Nephron progenitor cell (in vitro differentiated cells): Measurements from ENCODE around the gene NLRC3.

Source experiments
- DNase-seq: peaks from one replicate; pipeline ENCODE4 v3.0.0; 2021
- H3K27ac Mint-ChIP-seq: 2 replicates; pipeline ENCODE4 v1.8.0; 2021; ENCODE audit warnings: mild to moderate bottlenecking, moderate library complexity, mixed read lengths
- H3K27me3 Mint-ChIP-seq: 2 replicates; pipeline ENCODE4 v1.8.0; 2021; ENCODE audit warnings: mild to moderate bottlenecking, low read depth, mixed read lengths; ENCODE audit not compliant: poor library complexity
- H3K36me3 Mint-ChIP-seq: 2 replicates; pipeline ENCODE4 v1.8.0; 2021; ENCODE audit warnings: low read depth, mixed read lengths
- H3K4me1 Mint-ChIP-seq: 2 replicates; pipeline ENCODE4 v1.8.0; 2021; ENCODE audit warnings: mixed read lengths
- H3K4me3 Mint-ChIP-seq: 2 replicates; pipeline ENCODE4 v1.8.0; 2021; ENCODE audit warnings: mild to moderate bottlenecking, moderate library complexity, mixed read lengths
- H3K9me3 Mint-ChIP-seq: 2 replicates; pipeline ENCODE4 v1.8.0; 2021; ENCODE audit warnings: mild to moderate bottlenecking, moderate library complexity, mixed read lengths
- TF ChIP-seq, protein P1 (sequence below): fragments of 200-600 bp; sonication (generic); IDR thresholded peaks from 2 replicates; pipeline ENCODE4 v1.5.0; 2021; ENCODE audit warnings: antibody characterized with exemption

The NLRC3 gene, protein sequence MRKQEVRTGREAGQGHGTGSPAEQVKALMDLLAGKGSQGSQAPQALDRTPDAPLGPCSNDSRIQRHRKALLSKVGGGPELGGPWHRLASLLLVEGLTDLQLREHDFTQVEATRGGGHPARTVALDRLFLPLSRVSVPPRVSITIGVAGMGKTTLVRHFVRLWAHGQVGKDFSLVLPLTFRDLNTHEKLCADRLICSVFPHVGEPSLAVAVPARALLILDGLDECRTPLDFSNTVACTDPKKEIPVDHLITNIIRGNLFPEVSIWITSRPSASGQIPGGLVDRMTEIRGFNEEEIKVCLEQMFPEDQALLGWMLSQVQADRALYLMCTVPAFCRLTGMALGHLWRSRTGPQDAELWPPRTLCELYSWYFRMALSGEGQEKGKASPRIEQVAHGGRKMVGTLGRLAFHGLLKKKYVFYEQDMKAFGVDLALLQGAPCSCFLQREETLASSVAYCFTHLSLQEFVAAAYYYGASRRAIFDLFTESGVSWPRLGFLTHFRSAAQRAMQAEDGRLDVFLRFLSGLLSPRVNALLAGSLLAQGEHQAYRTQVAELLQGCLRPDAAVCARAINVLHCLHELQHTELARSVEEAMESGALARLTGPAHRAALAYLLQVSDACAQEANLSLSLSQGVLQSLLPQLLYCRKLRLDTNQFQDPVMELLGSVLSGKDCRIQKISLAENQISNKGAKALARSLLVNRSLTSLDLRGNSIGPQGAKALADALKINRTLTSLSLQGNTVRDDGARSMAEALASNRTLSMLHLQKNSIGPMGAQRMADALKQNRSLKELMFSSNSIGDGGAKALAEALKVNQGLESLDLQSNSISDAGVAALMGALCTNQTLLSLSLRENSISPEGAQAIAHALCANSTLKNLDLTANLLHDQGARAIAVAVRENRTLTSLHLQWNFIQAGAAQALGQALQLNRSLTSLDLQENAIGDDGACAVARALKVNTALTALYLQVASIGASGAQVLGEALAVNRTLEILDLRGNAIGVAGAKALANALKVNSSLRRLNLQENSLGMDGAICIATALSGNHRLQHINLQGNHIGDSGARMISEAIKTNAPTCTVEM

DNA sequence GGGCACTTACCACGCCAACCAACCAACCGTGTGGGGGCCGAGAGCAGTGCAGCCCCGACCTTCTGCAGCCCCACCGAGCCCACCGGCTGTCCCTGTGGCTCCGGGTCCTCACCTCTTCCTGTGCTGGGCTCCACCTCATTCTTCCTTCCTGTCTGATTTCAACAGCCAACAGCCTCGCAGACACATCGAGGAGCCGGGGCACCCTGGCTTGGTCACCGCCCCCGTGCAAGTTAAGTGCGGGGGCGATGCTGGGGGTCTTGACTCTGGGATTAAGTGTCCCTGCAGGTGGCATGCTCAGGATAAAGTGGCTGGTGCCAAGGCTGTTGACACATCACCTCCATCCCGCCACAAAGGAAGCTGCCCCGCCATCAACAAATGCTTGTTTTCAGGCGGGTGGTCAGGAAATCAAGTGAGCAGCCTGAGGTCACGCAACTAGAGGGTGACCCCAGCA, at the start of gene NLRC3:
NLRC3 (minus strand) TSS at position 102 of the 451 bp plus-strand sequence. CDS start 12,367 bp downstream, outside the sequence.
- H3K27me3 Mint-ChIP-seq, result peaks cover 3% of the 10 kb centered on the region
- peaks cover 14% of the 10 kb centered on the region for H3K4me1 Mint-ChIP-seq
- H3K4me3 Mint-ChIP-seq, result no peak within 1 kb of the TSS
- H3K36me3 Mint-ChIP-seq, result no peaks in the 10 kb centered on the region
- TF ChIP-seq, protein P1, sequence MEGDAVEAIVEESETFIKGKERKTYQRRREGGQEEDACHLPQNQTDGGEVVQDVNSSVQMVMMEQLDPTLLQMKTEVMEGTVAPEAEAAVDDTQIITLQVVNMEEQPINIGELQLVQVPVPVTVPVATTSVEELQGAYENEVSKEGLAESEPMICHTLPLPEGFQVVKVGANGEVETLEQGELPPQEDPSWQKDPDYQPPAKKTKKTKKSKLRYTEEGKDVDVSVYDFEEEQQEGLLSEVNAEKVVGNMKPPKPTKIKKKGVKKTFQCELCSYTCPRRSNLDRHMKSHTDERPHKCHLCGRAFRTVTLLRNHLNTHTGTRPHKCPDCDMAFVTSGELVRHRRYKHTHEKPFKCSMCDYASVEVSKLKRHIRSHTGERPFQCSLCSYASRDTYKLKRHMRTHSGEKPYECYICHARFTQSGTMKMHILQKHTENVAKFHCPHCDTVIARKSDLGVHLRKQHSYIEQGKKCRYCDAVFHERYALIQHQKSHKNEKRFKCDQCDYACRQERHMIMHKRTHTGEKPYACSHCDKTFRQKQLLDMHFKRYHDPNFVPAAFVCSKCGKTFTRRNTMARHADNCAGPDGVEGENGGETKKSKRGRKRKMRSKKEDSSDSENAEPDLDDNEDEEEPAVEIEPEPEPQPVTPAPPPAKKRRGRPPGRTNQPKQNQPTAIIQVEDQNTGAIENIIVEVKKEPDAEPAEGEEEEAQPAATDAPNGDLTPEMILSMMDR, result no peak
- H3K9me3 Mint-ChIP-seq, result no peaks in the 10 kb centered on the region
- H3K27ac Mint-ChIP-seq, result peak within 1 kb of the TSS; percentile 68
- no peak for DNase-seq

GRCh38 chr16:3625911-3626732, 48.9 kb upstream of the NLRC3 start:
- Mint-ChIP-seq H3K27ac (no peak overlapping the region), H3K36me3 (peaks cover 5% of the 10 kb centered on the region), H3K27me3 (no peaks in the 10 kb centered on the region), H3K4me3 (no peak overlapping the region), H3K9me3 (no peaks in the 10 kb centered on the region), H3K4me1 (no peaks in the 10 kb centered on the region)
- no peak for DNase-seq
- TF ChIP-seq, protein P1, result no peak

- peaks cover 2% of the 10 kb centered on the region for H3K36me3 Mint-ChIP-seq
- no peak overlapping the region for H3K4me3 Mint-ChIP-seq
- TF ChIP-seq, protein P1, result no peak
These were observed 48.1 kb upstream of the NLRC3 start for GRCh38 chr16:3625331-3625730.

DNA sequence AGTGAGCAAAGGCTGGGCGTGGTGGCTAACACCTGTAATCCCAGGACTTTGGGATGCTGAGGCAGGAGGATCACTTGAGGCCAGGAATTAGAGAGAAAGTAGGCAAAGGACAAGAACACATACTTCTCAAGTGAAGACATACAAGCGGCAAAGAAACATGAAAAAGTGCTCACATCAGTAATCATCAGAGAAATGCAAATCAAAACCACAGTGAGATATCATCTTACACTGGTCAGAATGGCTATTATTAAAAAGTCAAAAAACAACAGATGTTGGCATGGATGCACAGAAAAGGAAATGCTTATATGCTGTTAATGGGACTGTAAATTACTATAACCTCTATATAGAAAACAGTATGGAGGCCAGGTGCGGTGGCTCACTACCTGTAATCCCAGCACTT, 46.4 kb upstream of the NLRC3 start:
- no peak overlapping the region for H3K27ac Mint-ChIP-seq
- TF ChIP-seq, protein P1, result no peak
- no peaks in the 10 kb centered on the region for H3K27me3 Mint-ChIP-seq
- peaks cover 2% of the 10 kb centered on the region for H3K9me3 Mint-ChIP-seq
- no peak overlapping the region for H3K4me3 Mint-ChIP-seq
- no peak for DNase-seq
- H3K4me1 Mint-ChIP-seq, result no peaks in the 10 kb centered on the region
- H3K36me3 Mint-ChIP-seq, result peaks cover 4% of the 10 kb centered on the region

More at GRCh38 chr16:3625331-3625730, 48.1 kb upstream of the NLRC3 start:
- no peak for DNase-seq
- Mint-ChIP-seq H3K27ac (no peak overlapping the region), H3K27me3 (no peaks in the 10 kb centered on the region), H3K9me3 (no peaks in the 10 kb centered on the region), H3K4me1 (no peaks in the 10 kb centered on the region)

DNA sequence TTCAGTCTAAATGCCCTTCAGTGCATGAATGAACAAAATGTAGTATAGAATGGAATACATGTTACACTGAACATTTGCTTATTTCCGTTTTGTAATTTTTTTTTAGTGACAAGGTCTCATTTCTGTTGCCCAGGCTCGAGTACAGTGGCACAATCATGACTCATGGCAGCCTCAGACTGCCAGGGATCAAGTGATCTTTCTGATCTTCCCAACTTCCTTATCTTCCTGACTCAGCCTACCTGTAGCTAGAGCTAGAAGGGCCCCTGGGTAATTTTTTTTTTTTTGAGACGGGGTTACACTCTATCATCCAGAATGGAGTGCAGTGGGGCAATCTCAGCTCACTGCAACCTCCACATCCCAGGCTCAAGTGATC, 41.6 kb upstream of the NLRC3 start:
- H3K9me3 Mint-ChIP-seq, result peaks cover 25% of the 10 kb centered on the region
- TF ChIP-seq, protein P1, result no peak
- peaks cover 46% of the 10 kb centered on the region for H3K36me3 Mint-ChIP-seq
- H3K4me1 Mint-ChIP-seq, result no peaks in the 10 kb centered on the region
- H3K4me3 Mint-ChIP-seq, result no peak overlapping the region
- no peak for DNase-seq
- H3K27ac Mint-ChIP-seq, result no peak overlapping the region
- H3K27me3 Mint-ChIP-seq, result no peaks in the 10 kb centered on the region
